IPS DF 19.7 (cell line): Measurements from ENCODE around the gene LGI2.
"Not testable (repeated sequence)": the region's sequence is repeated elsewhere in the genome, so short reads cannot be mapped to it uniquely, and the experiment has no call there.

Experiments used
- DNase-seq: peaks from one replicate; pipeline ENCODE4 v3.0.0-alpha.2; 2013; ENCODE audit warnings: low read depth, low spot score

Gene LGI2

GRCh38 chr4:25030277-25031076 is at the start of gene LGI2:
Gene LGI2 (minus strand): TSS chr4:25030946. CDS start chr4:25030693, 253 bp downstream.
- DNase-seq, result no peak

- DNase-seq, result no peak
Measured at GRCh38 chr4:25078523-25078922, 47.8 kb upstream of the LGI2 start.

GRCh38 chr4:25076625-25077398 is 46.1 kb upstream of the LGI2 start:
- no peak for DNase-seq

GRCh38 chr4:25075851-25076250 is 45.1 kb upstream of the LGI2 start:
- DNase-seq, result no peak

GRCh38 chr4:25075129-25075528 is 44.4 kb upstream of the LGI2 start:
- no peak for DNase-seq

GRCh38 chr4:25070545-25070944 is 39.8 kb upstream of the LGI2 start:
- DNase-seq, result no peak

GRCh38 chr4:25069014-25069413 is 38.3 kb upstream of the LGI2 start:
- DNase-seq, result no peak

GRCh38 chr4:25068386-25068785 is 37.6 kb upstream of the LGI2 start:
- no peak for DNase-seq

GRCh38 chr4:25065932-25066590 is 35.3 kb upstream of the LGI2 start:
- DNase-seq, result no peak

- DNase-seq, result no peak
Measured at GRCh38 chr4:25065431-25065858, 34.7 kb upstream of the LGI2 start.

- DNase-seq, result not testable (repeated sequence)
Measured at GRCh38 chr4:25064447-25064846, 33.7 kb upstream of the LGI2 start.

GRCh38 chr4:25063116-25063515 is 32.4 kb upstream of the LGI2 start:
- no peak for DNase-seq

GRCh38 chr4:25062098-25062497 is 31.4 kb upstream of the LGI2 start:
- DNase-seq, result no peak

GRCh38 chr4:25061602-25062001 is 30.9 kb upstream of the LGI2 start:
- DNase-seq, result no peak

GRCh38 chr4:25060963-25061340 is 30.2 kb upstream of the LGI2 start:
- DNase-seq, result no peak

GRCh38 chr4:25060241-25060962 is 29.7 kb upstream of the LGI2 start:
- no peak for DNase-seq

- DNase-seq, result no peak
Measured at GRCh38 chr4:25059791-25060190, 29.0 kb upstream of the LGI2 start.

- no peak for DNase-seq
Measured at GRCh38 chr4:25058796-25059195, 28.1 kb upstream of the LGI2 start.

GRCh38 chr4:25057299-25057698 is 26.6 kb upstream of the LGI2 start:
- no peak for DNase-seq

GRCh38 chr4:25052037-25052436 is 21.3 kb upstream of the LGI2 start:
- not testable (repeated sequence) for DNase-seq

- no peak for DNase-seq
Measured at GRCh38 chr4:25051534-25051933, 20.8 kb upstream of the LGI2 start.
